GM08714 (cell line): Measurements from ENCODE around the gene FASLG.

Experiments
- H3K4me3 ChIP-seq: fragments of 200-500 bp; sonication (Bioruptor generic); 2 replicates; pipeline ENCODE4 v1.5.1; 2014; ENCODE audit warnings: mild to moderate bottlenecking, low read length, inconsistent platforms
- ZNF274 ChIP-seq: IDR thresholded peaks from 2 replicates; pipeline ENCODE4 v1.6.1; 2012; ENCODE audit warnings: mild to moderate bottlenecking, low read depth, low read length

The FASLG gene

DNA sequence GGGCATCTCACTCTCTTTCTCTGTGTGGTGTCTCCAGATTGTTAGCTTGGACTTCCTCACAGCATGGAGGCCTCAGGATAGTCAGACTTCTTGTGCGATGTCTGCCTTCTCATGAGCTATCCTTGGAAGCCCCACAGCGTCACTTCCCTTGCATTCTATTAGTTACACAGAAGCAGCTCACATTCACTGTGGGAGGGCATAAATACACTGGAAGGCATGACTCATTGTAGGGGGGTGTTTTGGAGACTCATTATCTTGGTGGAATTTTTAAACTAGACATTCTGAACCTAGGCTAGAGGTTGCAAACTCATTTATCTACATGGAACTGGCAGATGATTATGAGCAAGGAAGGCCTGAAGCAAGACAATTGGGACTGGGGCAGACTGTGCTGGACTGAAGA lies 21.4 kb upstream of the FASLG start:
- H3K4me3 ChIP-seq: no peak overlapping the region
- no peak for TF ChIP-seq ZNF274

DNA sequence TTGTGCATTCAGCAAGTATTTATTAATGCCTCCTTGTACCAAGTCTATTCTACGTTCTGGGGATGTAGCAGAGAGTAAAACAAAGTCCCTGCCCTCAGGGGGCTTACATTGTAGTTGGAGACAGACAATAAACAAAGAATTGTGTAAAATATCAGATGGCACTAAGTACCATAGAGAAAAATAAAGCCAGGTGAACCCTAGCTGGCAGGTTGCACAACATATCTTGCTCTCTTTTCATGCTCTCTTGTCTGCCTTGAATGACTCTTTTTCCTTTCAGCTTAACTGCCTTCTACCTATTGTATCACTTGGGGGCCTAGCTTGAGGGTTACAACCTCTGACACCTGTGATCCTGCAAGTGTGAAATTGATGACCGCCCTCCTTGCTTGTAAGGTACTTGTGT lies 20.7 kb upstream of the FASLG start:
- TF ChIP-seq ZNF274: no peak
- no peak overlapping the region for H3K4me3 ChIP-seq

DNA sequence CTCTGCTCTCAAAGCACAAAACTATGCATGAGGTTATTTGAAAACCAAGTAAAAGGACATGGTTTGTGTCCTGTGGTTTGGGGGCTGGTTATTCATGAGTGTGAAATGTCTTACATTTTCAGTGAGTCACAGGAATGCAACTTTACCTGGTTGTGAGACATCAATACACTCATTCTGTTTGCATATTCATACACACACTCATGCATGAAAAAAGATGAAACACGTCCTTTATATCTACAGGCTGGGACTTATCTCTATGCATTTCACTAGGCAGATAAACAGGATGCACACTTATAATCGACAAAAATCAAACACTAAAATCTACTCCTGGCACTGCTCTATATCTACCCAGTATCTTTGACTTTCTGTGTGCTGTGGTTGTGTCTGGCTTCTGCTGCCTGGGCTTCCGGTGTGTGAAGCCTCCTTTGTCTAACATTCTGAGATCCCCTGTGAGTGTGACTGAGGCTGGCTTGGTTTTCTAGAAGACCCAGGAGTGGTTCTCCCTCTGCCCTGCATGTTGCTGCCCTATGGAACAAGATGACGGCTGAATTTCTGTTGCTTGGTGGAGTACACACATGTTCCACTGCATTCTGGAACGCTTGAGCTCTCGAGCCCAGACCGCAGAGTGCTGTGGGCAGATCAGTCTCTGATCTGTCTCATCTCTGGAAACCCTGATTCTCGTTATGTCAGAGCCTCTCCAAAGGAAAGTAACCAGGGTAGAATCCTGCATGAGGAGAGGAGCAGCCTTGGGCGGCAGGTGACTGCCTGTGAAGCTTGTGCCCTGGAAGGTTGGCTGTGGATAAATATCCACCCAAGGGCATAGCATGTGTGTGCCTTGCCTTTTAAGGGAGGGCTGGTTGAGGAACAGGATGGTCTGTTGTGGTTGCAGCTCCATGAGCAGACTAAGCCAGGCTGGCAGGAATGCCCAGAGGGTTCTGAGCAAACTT lies 19.7 kb upstream of the FASLG start:
- no peak for TF ChIP-seq ZNF274
- no peak overlapping the region for H3K4me3 ChIP-seq

DNA sequence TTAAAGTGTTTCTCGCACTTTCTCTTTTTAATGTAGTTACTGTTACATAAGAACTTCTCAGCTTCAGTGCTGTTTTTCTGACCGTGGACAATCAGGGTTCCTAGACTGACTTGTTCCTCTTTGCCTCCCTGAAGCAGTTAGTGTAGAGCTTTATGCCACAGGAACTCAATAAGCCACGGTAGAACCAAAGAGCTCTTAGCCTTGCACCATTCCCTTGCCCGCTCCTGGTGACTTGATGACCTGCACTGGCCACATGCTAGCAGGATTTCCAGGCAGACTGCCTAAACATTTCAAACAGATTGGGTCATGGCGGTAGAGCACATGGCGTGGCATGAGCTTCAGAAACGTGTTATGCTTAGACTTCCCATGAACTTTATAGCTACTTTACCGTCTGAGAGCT lies 18.8 kb upstream of the FASLG start:
- no peak overlapping the region for H3K4me3 ChIP-seq
- no peak for TF ChIP-seq ZNF274

DNA sequence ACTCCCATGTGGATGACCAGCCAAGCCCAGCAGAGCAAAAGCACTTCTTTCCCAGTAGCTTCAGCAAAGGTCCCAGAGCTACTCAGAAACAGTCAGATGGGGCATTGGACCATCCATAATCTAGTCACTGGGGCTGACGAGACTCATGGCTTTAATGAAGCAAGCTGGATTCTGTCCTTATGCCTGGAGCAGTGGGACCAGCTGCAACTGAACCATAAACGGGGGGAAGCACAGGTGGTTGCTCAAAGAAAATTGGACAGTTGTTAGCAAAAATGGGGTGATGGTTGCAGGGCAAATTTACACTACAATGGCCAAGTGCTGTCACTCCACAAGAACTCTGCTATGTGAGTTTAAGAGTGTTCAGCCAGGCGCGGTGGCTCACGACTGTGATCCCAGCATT lies 17.4 kb upstream of the FASLG start:
- no peak for TF ChIP-seq ZNF274
- H3K4me3 ChIP-seq: no peak overlapping the region

DNA sequence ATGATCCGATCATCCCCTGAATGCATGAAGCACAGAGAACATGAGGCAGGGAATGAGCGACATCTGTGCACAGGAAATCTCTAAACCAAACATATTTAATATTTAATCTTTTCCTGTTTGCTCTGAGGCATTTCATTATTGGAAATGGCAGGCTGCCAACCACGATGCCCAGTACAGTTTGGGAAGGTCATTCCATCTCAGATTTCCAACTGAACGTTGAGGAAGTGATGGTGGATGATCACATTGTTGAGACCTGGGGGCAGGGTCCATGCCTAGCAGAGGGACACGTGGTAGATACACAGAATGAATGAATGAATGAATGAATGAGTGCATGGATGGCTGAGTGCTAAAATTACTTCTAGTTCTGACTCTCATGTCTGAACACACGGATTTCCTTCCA lies 15.9 kb upstream of the FASLG start:
- no peak for TF ChIP-seq ZNF274
- H3K4me3 ChIP-seq: no peak overlapping the region

DNA sequence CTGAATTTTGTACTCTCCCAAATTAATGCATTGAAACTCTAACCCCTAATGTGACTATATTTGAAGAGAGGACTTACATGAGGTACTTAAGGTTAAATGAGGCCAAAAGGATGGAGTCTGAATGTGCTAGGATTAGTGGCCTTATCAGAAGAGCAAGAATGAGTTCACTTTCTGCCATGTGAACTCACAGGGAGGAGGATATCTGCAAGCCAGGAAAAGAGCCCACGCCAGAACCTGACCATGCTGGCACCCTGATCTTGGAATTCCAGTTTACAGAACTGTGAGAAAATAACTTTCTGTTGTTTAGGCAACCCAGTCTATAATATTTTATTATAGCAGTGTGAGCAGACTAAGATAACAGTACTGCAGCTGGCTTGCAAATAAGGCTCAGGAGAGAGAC lies 12.2 kb upstream of the FASLG start:
- TF ChIP-seq ZNF274: no peak

DNA sequence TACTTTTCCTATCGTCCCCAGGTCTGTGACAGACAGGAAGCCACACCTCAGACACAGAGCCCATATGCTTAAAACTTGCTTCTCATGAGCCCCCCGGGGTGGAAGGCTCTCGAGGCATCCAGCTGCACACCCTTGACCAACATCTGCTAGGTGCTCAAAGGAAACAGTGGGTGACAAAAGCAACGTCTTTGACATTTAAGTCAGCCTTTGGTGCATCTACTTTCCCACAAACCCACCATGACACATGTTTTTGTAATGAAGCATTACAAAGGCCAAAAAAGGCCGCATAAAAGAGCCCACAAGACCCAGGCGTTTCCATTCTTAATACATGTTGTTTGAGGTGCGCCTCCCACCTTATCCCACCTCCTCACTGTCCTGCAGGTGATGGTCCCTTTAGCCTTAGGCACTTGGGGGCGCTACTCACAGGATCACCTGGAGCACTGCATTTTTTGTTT lies 11.8 kb upstream of the FASLG start:
- no peak overlapping the region for H3K4me3 ChIP-seq
- TF ChIP-seq ZNF274: no peak

More for the DNA sequence above, 12.2 kb upstream of the FASLG start:
- no peak overlapping the region for H3K4me3 ChIP-seq

DNA sequence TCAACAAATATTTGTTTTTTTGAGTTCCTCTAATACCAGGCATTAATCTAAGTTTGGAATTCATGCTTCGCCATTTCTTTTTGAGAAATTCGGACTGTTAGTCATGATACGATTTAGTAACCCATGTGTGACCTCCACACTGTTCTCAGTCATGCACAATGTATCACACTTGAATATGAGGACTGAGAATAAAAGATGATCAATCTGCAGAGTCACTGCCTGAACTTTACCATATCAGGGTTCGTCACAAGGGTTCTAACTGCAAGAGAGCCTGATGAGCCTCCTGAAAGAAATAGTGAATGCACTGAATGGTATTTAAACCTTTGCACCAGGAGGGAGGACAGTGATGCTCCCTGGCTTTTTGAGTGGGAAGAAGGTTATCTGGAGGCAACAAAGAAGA lies 10.9 kb upstream of the FASLG start:
- no peak for TF ChIP-seq ZNF274
- no peak overlapping the region for H3K4me3 ChIP-seq

DNA sequence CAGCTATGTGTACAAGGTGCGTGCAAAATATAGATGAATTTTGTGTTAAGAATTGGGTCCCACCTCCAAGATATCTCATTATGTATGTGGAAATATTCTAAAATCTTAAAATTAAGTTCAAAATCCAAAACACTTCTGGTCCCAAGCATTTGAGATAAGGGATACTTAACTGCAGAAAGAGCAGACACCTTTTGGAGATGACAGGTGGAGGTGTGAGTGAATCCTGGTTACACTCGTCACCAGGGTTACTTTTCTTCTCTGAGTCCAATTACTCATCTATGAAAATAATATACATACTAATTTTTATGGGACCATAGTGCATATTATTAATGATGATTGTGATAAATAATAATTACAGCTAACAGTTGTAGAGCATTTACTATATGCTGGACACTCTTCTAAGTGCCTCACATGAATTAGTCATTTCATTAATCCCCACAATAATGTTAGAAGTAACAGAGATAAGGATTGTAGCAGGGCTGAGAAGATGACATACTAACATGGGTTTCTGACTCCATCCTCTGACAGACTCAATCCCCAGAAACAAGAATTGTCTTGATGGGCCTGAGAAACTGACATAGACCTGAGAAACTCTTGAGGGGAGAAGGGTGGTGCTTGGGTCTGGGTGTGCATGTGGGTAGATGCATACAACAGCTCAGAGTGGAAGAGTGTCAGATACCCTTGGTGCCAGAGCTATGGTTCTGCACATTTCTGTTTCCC lies 8.3 kb upstream of the FASLG start:
- TF ChIP-seq ZNF274: no peak
- no peak overlapping the region for H3K4me3 ChIP-seq

DNA sequence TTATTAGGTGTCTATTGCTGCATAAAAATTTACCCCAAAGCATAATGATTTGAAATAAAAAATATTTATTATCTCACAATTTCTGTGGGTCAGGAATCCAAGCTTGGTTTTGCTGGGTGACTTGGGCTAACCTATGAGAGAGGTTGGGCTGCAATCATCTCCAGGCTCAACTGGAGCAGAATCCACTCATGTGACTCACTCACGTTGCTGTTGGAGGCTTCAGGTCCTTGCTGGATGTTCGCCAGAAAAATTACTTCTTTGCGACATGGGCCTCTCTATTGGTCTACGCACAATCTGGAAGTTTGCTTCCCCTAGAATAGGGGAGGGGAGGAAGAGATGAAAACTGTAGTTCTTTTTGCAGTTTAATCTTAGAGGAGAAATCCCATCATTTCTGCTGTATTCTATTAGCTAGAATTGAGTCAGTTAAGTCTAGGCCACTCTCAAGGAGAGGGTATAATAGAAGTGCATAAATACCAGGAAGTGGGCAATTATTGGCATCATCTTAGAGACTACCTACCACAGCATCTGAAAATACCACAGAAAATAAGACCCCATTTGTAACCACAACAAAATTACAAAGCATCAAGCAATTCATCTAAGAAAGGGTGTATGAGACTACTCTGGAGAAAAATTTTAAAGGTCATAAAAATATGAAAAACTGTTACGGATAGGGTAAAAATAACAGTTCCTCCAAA lies 5.7 kb upstream of the FASLG start:
- H3K4me3 ChIP-seq: no peak overlapping the region
- no peak for TF ChIP-seq ZNF274

DNA sequence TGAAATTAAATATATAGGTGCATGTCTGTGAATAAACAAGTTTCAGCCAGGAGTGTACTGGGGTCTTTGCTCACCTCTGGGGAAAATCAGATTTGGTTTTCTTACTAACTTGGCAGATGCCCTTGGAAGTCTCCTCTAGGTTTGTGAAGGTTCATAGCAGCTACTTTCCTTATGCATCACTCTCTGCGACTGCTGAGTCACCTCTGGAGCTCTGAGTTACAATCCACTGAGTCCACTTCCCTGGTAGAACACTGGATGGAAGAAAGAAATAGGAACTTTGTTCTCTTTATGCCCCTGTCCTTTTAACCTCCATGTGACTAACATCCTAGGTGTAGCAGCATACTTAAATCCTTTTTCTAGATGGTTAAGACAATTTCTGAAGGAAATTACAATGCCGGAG lies 4.4 kb upstream of the FASLG start:
- no peak overlapping the region for H3K4me3 ChIP-seq
- no peak for TF ChIP-seq ZNF274

DNA sequence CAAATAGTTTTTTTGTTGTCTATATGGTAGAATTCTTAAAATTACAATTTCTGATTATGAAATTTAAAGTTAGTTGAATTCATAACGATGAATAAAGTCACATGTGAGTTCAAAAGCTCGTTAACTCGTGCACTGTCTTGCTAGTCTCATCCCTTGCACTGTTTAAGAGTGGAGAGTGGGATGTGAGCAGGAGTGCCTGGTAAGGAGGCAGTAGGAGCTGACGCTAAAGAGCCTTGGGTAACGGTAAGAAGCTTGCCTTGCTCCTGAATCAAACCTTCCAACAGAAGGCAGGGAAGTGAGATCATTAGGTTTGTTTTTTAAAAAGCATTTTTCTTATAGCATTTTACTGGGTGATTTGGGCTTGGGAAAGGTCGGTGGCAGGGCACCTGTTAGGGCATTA lies 2.3 kb upstream of the FASLG start:
- no peak overlapping the region for H3K4me3 ChIP-seq
- TF ChIP-seq ZNF274: no peak

DNA sequence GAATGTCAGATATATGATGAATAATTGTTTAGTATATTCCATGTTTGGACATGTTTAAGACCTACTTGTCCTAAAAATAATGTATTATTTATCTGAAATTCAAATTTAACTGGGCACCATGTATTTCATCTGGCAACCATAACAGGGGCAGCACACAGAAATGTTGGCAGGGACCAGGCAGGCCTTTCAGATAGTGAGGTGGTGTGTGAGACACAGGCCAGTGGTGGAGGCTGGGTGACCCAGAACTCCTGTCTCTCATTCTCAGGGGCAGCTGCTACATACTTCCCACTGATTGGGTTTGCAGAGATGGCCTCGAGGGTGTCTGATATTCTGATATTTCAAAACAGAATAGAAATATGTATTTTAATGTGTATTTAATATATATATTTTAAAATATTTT lies 1.3 kb upstream of the FASLG start:
- no peak for TF ChIP-seq ZNF274
- H3K4me3 ChIP-seq: no peak overlapping the region
